Measurements from ENCODE around the gene DPF3. TPM values are rescaled to one million over a fixed set of nuclear protein-coding genes. Genes with fewer than 3 reads are reported as not detected.

DPF3 gene
- total RNA-seq, 1 donor from 2014 or later: 0.11 TPM

- no peak for DNase-seq (ENCODE audit: low spot score in 2 of 2)
- Histone ChIP-seq H3K4me1 (no peaks in the 10 kb centered on the region), H3K4me3 (no peak overlapping the region), H3K27ac (no peak overlapping the region), H3K27me3 (no peaks in the 10 kb centered on the region), H3K36me3 (no peaks in the 10 kb centered on the region), H3K9me3 (peaks cover 36 to 40% of the 10 kb centered on the region in 2 donors)
- intact Hi-C loops (cut with DNase I): no loop called here
- TF ChIP-seq CTCF (IDR thresholded peaks at IDR 0.05): no peak
Observed at GRCh38 chr14:72756967-72757366, 136.9 kb downstream of the DPF3 start.

GRCh38 chr14:72755766-72756165 lies 138.1 kb downstream of the DPF3 start:
- intact Hi-C loops (cut with DNase I): no loop called here
- Histone ChIP-seq H3K4me1 (no peaks in the 10 kb centered on the region), H3K27ac (no peak overlapping the region), H3K36me3 (no peaks in the 10 kb centered on the region), H3K4me3 (no peak overlapping the region), H3K9me3 (peaks cover 26 to 28% of the 10 kb centered on the region in 2 donors), H3K27me3 (no peaks in the 10 kb centered on the region)
- DNase-seq (ENCODE audit: low spot score in 2 of 2): no peak
- TF ChIP-seq CTCF (IDR thresholded peaks at IDR 0.05): no peak

- TF ChIP-seq CTCF (IDR thresholded peaks at IDR 0.05): no peak
- H3K4me3 ChIP-seq: no peak overlapping the region
- no peak for DNase-seq (ENCODE audit: low spot score in 2 of 2)
- no peaks in the 10 kb centered on the region for H3K4me1 ChIP-seq
- H3K9me3 ChIP-seq: peaks cover 18 to 21% of the 10 kb centered on the region in 2 donors
- no peaks in the 10 kb centered on the region for H3K27me3 ChIP-seq
- H3K27ac ChIP-seq: no peak overlapping the region
- no peaks in the 10 kb centered on the region for H3K36me3 ChIP-seq
- intact Hi-C loops (cut with DNase I): no loop called here
Observed at GRCh38 chr14:72754949-72755348, 139.0 kb downstream of the DPF3 start.

GRCh38 chr14:72753879-72754400 lies 140.0 kb downstream of the DPF3 start:
- Histone ChIP-seq H3K9me3 (peaks cover 9 to 11% of the 10 kb centered on the region in 2 donors), H3K4me3 (no peak overlapping the region), H3K36me3 (no peaks in the 10 kb centered on the region), H3K27ac (no peak overlapping the region), H3K4me1 (no peaks in the 10 kb centered on the region), H3K27me3 (no peaks in the 10 kb centered on the region)
- no peak for TF ChIP-seq CTCF (IDR thresholded peaks at IDR 0.05)
- no peak for DNase-seq (ENCODE audit: low spot score in 2 of 2)
- intact Hi-C loops (cut with DNase I): no loop called here

GRCh38 chr14:72753044-72753710 lies 140.7 kb downstream of the DPF3 start:
- H3K9me3 ChIP-seq: peaks cover 3 to 6% of the 10 kb centered on the region in 2 donors
- H3K4me1 ChIP-seq: no peaks in the 10 kb centered on the region
- intact Hi-C loops (cut with DNase I): no loop called here
- DNase-seq (ENCODE audit: low spot score in 2 of 2): no peak
- H3K4me3 ChIP-seq: no peak overlapping the region
- H3K27me3 ChIP-seq: no peaks in the 10 kb centered on the region
- no peak overlapping the region for H3K27ac ChIP-seq
- no peak for TF ChIP-seq CTCF (IDR thresholded peaks at IDR 0.05)
- no peaks in the 10 kb centered on the region for H3K36me3 ChIP-seq

All from ascending aorta (tissue), 2 donors.